Measurements from ENCODE around the gene STXBP3. TPM values are rescaled to one million over a fixed set of nuclear protein-coding genes. Genes with fewer than 3 reads are reported as not detected.
A peak's percentile ranks its signal among the peaks of the same experiment; 100 is the strongest.
"Not testable (repeated sequence)": the region's sequence is repeated elsewhere in the genome, so short reads cannot be mapped to it uniquely, and the experiment has no call there.

STXBP3 gene, protein sequence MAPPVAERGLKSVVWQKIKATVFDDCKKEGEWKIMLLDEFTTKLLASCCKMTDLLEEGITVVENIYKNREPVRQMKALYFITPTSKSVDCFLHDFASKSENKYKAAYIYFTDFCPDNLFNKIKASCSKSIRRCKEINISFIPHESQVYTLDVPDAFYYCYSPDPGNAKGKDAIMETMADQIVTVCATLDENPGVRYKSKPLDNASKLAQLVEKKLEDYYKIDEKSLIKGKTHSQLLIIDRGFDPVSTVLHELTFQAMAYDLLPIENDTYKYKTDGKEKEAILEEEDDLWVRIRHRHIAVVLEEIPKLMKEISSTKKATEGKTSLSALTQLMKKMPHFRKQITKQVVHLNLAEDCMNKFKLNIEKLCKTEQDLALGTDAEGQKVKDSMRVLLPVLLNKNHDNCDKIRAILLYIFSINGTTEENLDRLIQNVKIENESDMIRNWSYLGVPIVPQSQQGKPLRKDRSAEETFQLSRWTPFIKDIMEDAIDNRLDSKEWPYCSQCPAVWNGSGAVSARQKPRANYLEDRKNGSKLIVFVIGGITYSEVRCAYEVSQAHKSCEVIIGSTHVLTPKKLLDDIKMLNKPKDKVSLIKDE
- 81.7 TPM for polyA plus RNA-seq (2013)

DNA sequence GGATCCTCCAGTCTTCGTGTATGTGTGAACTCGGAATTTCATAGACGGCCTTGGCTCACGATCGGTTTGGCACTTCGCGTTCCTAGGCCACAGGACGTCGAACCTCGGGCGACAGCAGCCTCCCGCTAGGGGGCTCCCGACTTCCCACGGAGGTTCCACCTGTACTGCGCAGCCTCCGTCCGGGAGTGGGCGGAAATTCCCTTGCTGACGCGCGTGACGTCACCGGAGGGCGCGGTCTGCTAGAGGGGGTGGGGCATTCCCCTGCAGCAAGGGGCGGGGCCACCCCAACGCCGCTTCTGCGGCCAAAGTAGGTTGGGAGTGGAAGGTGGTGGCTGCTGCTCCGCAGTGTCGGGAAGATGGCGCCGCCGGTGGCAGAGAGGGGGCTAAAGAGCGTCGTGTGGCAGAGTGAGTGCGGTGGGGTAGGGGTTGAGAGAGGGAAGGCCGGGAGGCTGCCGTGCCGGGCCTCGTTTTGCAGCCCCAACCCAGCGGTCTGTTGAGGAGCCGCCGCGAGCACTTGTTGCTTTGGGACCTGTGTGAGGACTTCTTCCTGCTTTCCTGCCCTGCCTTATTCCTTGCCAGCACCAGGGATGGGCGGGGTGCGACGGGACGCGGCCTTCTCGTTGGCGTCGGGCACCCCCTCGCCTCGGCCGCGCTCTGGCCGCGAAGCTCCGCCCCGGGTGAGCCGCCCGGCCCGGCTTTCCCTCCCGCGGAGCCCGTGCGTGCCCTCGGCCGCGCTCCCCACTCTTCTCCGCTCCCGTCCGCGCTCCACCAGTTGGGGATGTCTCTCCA lies at the start of gene STXBP3:
Gene STXBP3 (plus strand): TSS at position 293 of the 789 bp plus-strand sequence. CDS start 64 bp downstream, at position 357.
- H3K27ac ChIP-seq (ENCODE audit: insufficient read depth in 1 of 2, low read depth in 1 of 2, low read length in 2 of 2, poor library complexity in 1 of 2, severe bottlenecking in 2 of 2), result peak within 1 kb of the TSS; percentile 85 to 94
- under 1% methylated on average over 61 of the region's 75 CpGs for WGBS (ENCODE audit: insufficient coverage)
- peak within 1 kb of the TSS; percentile 82 to 98 (median 93) for H3K4me3 ChIP-seq (ENCODE audit: control insufficient read depth in 1 of 7, extremely low read depth in 1 of 7, insufficient read depth in 4 of 7, low read depth in 2 of 7, low read length in 6 of 7)
- H3K9me3 ChIP-seq (ENCODE audit: control extremely low read depth in 1 of 5, control insufficient read depth in 4 of 5, insufficient read depth in 2 of 5, low read depth in 1 of 5, low read length in 4 of 5), result no peaks in the 10 kb centered on the region
- peaks cover 0 to 5% (median 1%) of the 10 kb centered on the region in 4 experiments for H3K36me3 ChIP-seq (ENCODE audit: control insufficient read depth in 4 of 4, insufficient read depth in 4 of 4, low read length in 3 of 4)
- DNase-seq, result peak; percentile 98 to 99 (median 99)
- peaks cover 8 to 23% (median 12%) of the 10 kb centered on the region in 4 experiments for H3K4me1 ChIP-seq (ENCODE audit: control extremely low read depth in 1 of 4, control insufficient read depth in 4 of 4, insufficient read depth in 4 of 4, low read length in 3 of 4)
- CTCF ChIA-PET, result interaction anchor here (1.3 kb wide), 1 partner anchor 42 kb away, joined by 4 read pairs; no protein-coding TSS in a partner anchor
- POLR2A ChIA-PET, result interaction anchor here (0.7 kb wide), 1 partner anchor 54 kb away, joined by 3 read pairs; the partner anchor contains the start of gene PRPF38B
- no peaks in the 10 kb centered on the region for H3K27me3 ChIP-seq (replicated peaks in 2 of 5; ENCODE audit: control insufficient read depth in 4 of 5, insufficient read depth in 5 of 5, low read length in 4 of 5)

DNA sequence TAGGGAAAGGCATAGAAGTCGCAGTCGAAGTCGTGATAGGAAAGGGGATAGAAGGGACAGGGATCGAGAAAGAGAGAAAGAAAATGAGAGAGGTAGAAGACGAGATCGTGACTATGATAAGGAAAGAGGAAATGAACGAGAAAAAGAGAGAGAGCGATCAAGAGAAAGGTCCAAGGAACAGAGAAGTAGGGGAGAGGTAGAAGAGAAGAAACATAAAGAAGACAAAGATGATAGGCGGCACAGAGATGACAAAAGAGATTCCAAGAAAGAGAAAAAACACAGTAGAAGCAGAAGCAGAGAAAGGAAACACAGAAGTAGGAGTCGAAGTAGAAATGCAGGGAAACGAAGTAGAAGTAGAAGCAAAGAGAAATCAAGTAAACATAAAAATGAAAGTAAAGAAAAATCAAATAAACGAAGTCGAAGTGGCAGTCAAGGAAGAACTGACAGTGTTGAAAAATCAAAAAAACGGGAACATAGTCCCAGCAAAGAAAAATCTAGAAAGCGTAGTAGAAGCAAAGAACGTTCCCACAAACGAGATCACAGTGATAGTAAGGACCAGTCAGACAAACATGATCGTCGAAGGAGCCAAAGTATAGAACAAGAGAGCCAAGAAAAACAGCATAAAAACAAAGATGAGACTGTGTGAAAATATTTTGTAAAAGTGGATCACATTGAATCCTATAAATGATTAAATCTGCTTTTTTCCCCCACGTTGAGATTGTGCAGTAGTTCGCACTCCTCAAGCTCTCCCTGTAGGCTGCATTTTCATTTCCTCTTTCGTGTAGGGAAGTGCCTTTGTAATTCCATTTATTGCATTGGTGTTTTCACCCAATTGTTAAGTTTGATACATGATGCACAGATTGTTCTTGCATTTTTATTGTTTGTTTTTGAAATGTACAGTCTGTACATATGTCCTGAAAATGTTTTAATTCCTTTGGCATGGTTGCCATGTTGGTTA lies 46.8 kb upstream of the STXBP3 start:
- 96% methylated on average over 21 of the region's 22 CpGs for WGBS (ENCODE audit: insufficient coverage)
- Histone ChIP-seq H3K36me3 (ENCODE audit: control insufficient read depth in 4 of 4, insufficient read depth in 4 of 4, low read length in 3 of 4) (peaks cover 23 to 62% (median 44%) of the 10 kb centered on the region in 4 experiments), H3K27ac (ENCODE audit: insufficient read depth in 1 of 2, low read depth in 1 of 2, low read length in 2 of 2, poor library complexity in 1 of 2, severe bottlenecking in 2 of 2) (no peak overlapping the region), H3K27me3 (replicated peaks in 2 of 5; ENCODE audit: control insufficient read depth in 4 of 5, insufficient read depth in 5 of 5, low read length in 4 of 5) (no peaks in the 10 kb centered on the region), H3K4me3 (ENCODE audit: control insufficient read depth in 1 of 7, extremely low read depth in 1 of 7, insufficient read depth in 4 of 7, low read depth in 2 of 7, low read length in 6 of 7) (no peak overlapping the region), H3K9me3 (ENCODE audit: control extremely low read depth in 1 of 5, control insufficient read depth in 4 of 5, insufficient read depth in 2 of 5, low read depth in 1 of 5, low read length in 4 of 5) (no peaks in the 10 kb centered on the region), H3K4me1 (ENCODE audit: control extremely low read depth in 1 of 4, control insufficient read depth in 4 of 4, insufficient read depth in 4 of 4, low read length in 3 of 4) (peaks cover 9 to 19% (median 14%) of the 10 kb centered on the region in 4 experiments)
- ChIA-PET POLR2A (no interaction called here), CTCF (no interaction called here)
- DNase-seq, result no peak

DNA sequence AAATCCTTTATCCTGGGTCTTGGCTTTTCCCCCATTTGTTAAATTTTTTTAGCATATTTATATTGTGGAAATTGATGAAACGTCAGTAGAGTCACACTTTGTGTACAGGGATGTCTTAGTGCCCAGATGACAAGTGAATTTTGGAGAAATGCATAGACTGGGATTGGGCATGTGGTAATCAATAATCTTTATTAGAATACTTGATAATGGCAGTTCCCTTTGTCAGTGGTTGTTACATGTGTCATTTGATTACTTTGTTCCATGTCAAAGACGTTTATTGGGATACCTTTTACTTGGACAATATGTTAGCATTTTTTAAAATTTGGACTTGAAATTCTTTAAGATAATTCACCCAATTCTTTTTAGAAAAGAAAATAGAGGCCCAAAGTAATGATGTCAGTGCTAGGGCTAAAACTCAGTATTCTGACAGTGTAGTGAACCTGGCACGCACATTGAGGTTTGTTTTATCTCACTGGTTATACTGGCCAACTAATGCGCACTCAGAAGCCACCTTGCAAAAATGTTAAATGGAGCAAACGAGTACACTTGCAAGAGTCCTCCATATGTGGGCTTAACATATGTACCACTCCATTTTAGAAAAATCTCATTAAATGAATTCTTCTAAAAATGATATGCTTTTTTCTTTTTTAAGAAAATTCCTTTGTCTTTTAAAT lies 45.2 kb upstream of the STXBP3 start:
- peaks cover 23 to 57% (median 39%) of the 10 kb centered on the region in 4 experiments for H3K36me3 ChIP-seq (ENCODE audit: control insufficient read depth in 4 of 4, insufficient read depth in 4 of 4, low read length in 3 of 4)

DNA sequence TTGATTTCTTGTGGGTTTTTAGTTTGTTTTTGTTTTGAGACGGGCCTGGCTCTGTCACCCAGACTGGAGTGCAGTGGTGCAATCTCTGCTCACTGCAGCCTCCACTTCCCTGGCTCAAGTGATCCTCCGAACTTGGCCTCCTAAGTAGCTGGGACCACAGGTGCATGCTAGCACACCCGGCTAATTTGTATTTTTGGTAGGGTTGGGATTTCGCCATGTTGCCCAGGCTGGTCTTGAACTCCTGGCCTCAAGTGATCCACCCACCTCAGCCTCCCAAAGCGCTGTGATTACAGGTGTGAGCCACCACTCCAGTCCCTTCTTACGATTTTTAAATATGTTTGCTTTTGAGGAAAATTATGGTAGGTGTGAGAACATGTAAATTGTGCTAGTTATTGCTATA lies 44.4 kb upstream of the STXBP3 start:
- H3K27ac ChIP-seq (ENCODE audit: insufficient read depth in 1 of 2, low read depth in 1 of 2, low read length in 2 of 2, poor library complexity in 1 of 2, severe bottlenecking in 2 of 2); POLR2A ChIA-PET; H3K4me3 ChIP-seq (ENCODE audit: control insufficient read depth in 1 of 7, extremely low read depth in 1 of 7, insufficient read depth in 4 of 7, low read depth in 2 of 7, low read length in 6 of 7); H3K9me3 ChIP-seq (ENCODE audit: control extremely low read depth in 1 of 5, control insufficient read depth in 4 of 5, insufficient read depth in 2 of 5, low read depth in 1 of 5, low read length in 4 of 5); H3K27me3 ChIP-seq (replicated peaks in 2 of 5; ENCODE audit: control insufficient read depth in 4 of 5, insufficient read depth in 5 of 5, low read length in 4 of 5); DNase-seq; H3K4me1 ChIP-seq (ENCODE audit: control extremely low read depth in 1 of 4, control insufficient read depth in 4 of 4, insufficient read depth in 4 of 4, low read length in 3 of 4): not testable (repeated sequence)
- CTCF ChIA-PET, result interaction anchor here (1.0 kb wide), 1 partner anchor 40 kb away, joined by 4 read pairs; no protein-coding TSS in a partner anchor
- WGBS (ENCODE audit: insufficient coverage), result 100% methylated on average over 1 of the region's 6 CpGs
- peaks cover 17 to 49% (median 33%) of the 10 kb centered on the region in 4 experiments for H3K36me3 ChIP-seq (ENCODE audit: control insufficient read depth in 4 of 4, insufficient read depth in 4 of 4, low read length in 3 of 4)

More for the DNA sequence above, 45.2 kb upstream of the STXBP3 start:
- H3K4me3 ChIP-seq (ENCODE audit: control insufficient read depth in 1 of 7, extremely low read depth in 1 of 7, insufficient read depth in 4 of 7, low read depth in 2 of 7, low read length in 6 of 7), result no peak overlapping the region
- peaks cover 0 to 5% (median 0%) of the 10 kb centered on the region in 5 experiments for H3K27me3 ChIP-seq (replicated peaks in 2 of 5; ENCODE audit: control insufficient read depth in 4 of 5, insufficient read depth in 5 of 5, low read length in 4 of 5)
- CTCF ChIA-PET, result no interaction called here
- no peaks in the 10 kb centered on the region for H3K9me3 ChIP-seq (ENCODE audit: control extremely low read depth in 1 of 5, control insufficient read depth in 4 of 5, insufficient read depth in 2 of 5, low read depth in 1 of 5, low read length in 4 of 5)
- WGBS (ENCODE audit: insufficient coverage), result 100% methylated on average over 3 of the region's 5 CpGs
- no peak overlapping the region for H3K27ac ChIP-seq (ENCODE audit: insufficient read depth in 1 of 2, low read depth in 1 of 2, low read length in 2 of 2, poor library complexity in 1 of 2, severe bottlenecking in 2 of 2)
- no peak for DNase-seq
- POLR2A ChIA-PET, result no interaction called here
- H3K4me1 ChIP-seq (ENCODE audit: control extremely low read depth in 1 of 4, control insufficient read depth in 4 of 4, insufficient read depth in 4 of 4, low read length in 3 of 4), result peaks cover 0 to 8% (median 2%) of the 10 kb centered on the region in 4 experiments

DNA sequence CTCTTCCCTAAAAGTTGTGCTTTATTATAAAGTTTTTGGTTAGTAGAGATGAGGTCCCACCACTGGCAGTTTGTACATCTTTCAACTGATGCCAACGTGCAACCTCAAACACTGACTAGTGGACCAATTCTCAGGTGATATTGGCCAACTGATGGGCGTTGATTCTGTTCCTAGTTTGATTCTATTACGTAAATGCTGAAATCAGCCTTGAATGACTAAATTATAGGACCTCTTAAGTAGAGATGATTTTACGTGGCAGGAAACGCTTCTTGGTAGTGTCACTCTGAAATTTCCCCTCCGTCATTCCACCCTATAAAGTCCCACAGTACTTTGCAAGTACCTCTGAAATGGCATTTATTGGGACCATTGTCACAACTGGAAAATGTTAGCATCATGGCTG lies 42.5 kb upstream of the STXBP3 start:
- Histone ChIP-seq H3K36me3 (ENCODE audit: control insufficient read depth in 4 of 4, insufficient read depth in 4 of 4, low read length in 3 of 4) (peaks cover 15 to 32% (median 20%) of the 10 kb centered on the region in 4 experiments), H3K27ac (ENCODE audit: insufficient read depth in 1 of 2, low read depth in 1 of 2, low read length in 2 of 2, poor library complexity in 1 of 2, severe bottlenecking in 2 of 2) (no peak overlapping the region), H3K4me1 (ENCODE audit: control extremely low read depth in 1 of 4, control insufficient read depth in 4 of 4, insufficient read depth in 4 of 4, low read length in 3 of 4) (peaks cover 0 to 8% (median 2%) of the 10 kb centered on the region in 4 experiments), H3K9me3 (ENCODE audit: control extremely low read depth in 1 of 5, control insufficient read depth in 4 of 5, insufficient read depth in 2 of 5, low read depth in 1 of 5, low read length in 4 of 5) (no peaks in the 10 kb centered on the region), H3K27me3 (replicated peaks in 2 of 5; ENCODE audit: control insufficient read depth in 4 of 5, insufficient read depth in 5 of 5, low read length in 4 of 5) (peaks cover 0 to 5% (median 0%) of the 10 kb centered on the region in 5 experiments), H3K4me3 (ENCODE audit: control insufficient read depth in 1 of 7, extremely low read depth in 1 of 7, insufficient read depth in 4 of 7, low read depth in 2 of 7, low read length in 6 of 7) (no peak overlapping the region)
- 86% methylated on average over 5 of the region's 6 CpGs for WGBS (ENCODE audit: insufficient coverage)
- ChIA-PET POLR2A (no interaction called here), CTCF (interaction anchor here (1.0 kb wide), 1 partner anchor 12 kb away, joined by 4 read pairs; the partner anchor contains the start of gene PRPF38B)
- DNase-seq, result no peak

DNA sequence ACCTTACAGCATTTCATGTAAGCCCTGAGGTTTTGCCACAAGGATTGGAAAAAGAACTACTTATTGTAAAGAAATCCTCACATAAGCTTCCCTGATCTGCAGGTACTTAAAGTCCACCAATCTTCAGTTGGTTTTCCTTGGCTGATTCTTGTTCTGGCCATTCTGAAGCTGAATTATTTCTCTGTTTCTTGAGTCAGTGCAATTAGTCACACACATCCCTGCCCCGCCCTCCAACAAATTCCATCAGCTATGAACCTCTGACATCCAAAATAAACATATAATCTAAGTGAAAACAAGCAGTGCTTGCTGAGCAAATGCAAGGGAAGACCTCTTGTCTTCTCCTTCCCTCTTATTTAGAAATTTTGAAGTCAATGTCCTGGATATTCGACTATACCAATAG lies 42.0 kb upstream of the STXBP3 start:
- peaks cover 0 to 5% (median 0%) of the 10 kb centered on the region in 5 experiments for H3K27me3 ChIP-seq (replicated peaks in 2 of 5; ENCODE audit: control insufficient read depth in 4 of 5, insufficient read depth in 5 of 5, low read length in 4 of 5)
- no peak overlapping the region for H3K4me3 ChIP-seq (ENCODE audit: control insufficient read depth in 1 of 7, extremely low read depth in 1 of 7, insufficient read depth in 4 of 7, low read depth in 2 of 7, low read length in 6 of 7)
- H3K9me3 ChIP-seq (ENCODE audit: control extremely low read depth in 1 of 5, control insufficient read depth in 4 of 5, insufficient read depth in 2 of 5, low read depth in 1 of 5, low read length in 4 of 5), result no peaks in the 10 kb centered on the region
- peaks cover 0 to 8% (median 2%) of the 10 kb centered on the region in 4 experiments for H3K4me1 ChIP-seq (ENCODE audit: control extremely low read depth in 1 of 4, control insufficient read depth in 4 of 4, insufficient read depth in 4 of 4, low read length in 3 of 4)
- POLR2A ChIA-PET, result no interaction called here
- WGBS (ENCODE audit: insufficient coverage), result 100% methylated on average over 2 of the region's 2 CpGs
- no peak overlapping the region for H3K27ac ChIP-seq (ENCODE audit: insufficient read depth in 1 of 2, low read depth in 1 of 2, low read length in 2 of 2, poor library complexity in 1 of 2, severe bottlenecking in 2 of 2)
- CTCF ChIA-PET, result interaction anchor here (1.1 to 1.3 kb wide), 2 partner anchors 13 to 41 kb away, joined by 3 to 4 read pairs; no protein-coding TSS in a partner anchor
- peaks cover 10 to 26% (median 17%) of the 10 kb centered on the region in 4 experiments for H3K36me3 ChIP-seq (ENCODE audit: control insufficient read depth in 4 of 4, insufficient read depth in 4 of 4, low read length in 3 of 4)
- DNase-seq, result no peak
